ENCODE measurements around the gene GPR83.

GRCh38 chr11:94401773-94402265 is 600 bp upstream of the GPR83 start:
- TF ChIP-seq GATA2 (IDR thresholded peaks at IDR 0.05; ENCODE audit: low read depth, low read length) (no peak), GATA3 (IDR thresholded peaks at IDR 0.05; ENCODE audit: low read depth, low read length) (no peak)

Data from SH-SY5Y (cell line).